T-helper 1 cell treated with Interleukin-12 subunit alpha and Interleukin-12 subunit beta and Interleukin-4 antibody, amounts not matched to agents 30 ng/mL and 1 ng/mL, for 36 hours (primary cell): Measurements from ENCODE around the gene LIPA. TPM values are rescaled to one million over a fixed set of nuclear protein-coding genes. Genes with fewer than 3 reads are reported as not detected.
"Not testable (repeated sequence)": the region's sequence is repeated elsewhere in the genome, so short reads cannot be mapped to it uniquely, and the experiment has no call there.

Source experiments
- intact Hi-C: fragments of 100-400 bp; cut with micrococcal nuclease; formaldehyde crosslinking; loops from one replicate; pipeline ENCODE4 v1.15.1; 2024
- total RNA-seq: library from RNA; stranded (reverse); gene quantifications from 2 replicates; pipeline ENCODE4 v1.2.3, GENCODE V29; 2022

Gene LIPA
- total RNA-seq, 1 donor from 2014 or later = 14.6 TPM

- intact Hi-C loops = no loop called here
Measured at GRCh38 chr10:89171263-89171872, 80.2 kb downstream of the LIPA start.

GRCh38 chr10:89168354-89168900, 83.1 kb downstream of the LIPA start:
- intact Hi-C loops = not testable (repeated sequence)

GRCh38 chr10:89167915-89168314, 83.7 kb downstream of the LIPA start:
- intact Hi-C loops = no loop called here

- intact Hi-C loops = no loop called here
Measured at GRCh38 chr10:89165923-89166322, 85.7 kb downstream of the LIPA start.

- intact Hi-C loops = loop anchor here (5.0 kb wide), 1 partner anchor 328 kb away; no protein-coding TSS in a partner anchor
Measured at GRCh38 chr10:89164920-89165319, 86.7 kb downstream of the LIPA start.

- intact Hi-C loops = loop anchor here (5.0 kb wide), 1 partner anchor 327 kb away; no protein-coding TSS in a partner anchor
Measured at GRCh38 chr10:89164080-89164479, 87.5 kb downstream of the LIPA start.

Other genes starting within 250 kb of the LIPA start
- not detected in 2 replicates for gene CH25H, start 44.5 kb downstream of the LIPA start, total RNA-seq
- gene IFIT2, start 50.3 kb upstream of the LIPA start, total RNA-seq = 2.4 and 2.5 TPM in 2 replicates
- gene IFIT3, start 76.2 kb upstream of the LIPA start, total RNA-seq = 11.2 and 11.4 TPM in 2 replicates
- not detected in 2 replicates for gene IFIT1B, start 126.3 kb upstream of the LIPA start, total RNA-seq
- 9.8 and 11.8 TPM in 2 replicates for gene IFIT1, start 140.8 kb upstream of the LIPA start, total RNA-seq
- gene IFIT5, start 162.8 kb upstream of the LIPA start, total RNA-seq = 31.6 and 32.1 TPM in 2 replicates